Loucy (cell line): ENCODE measurements around the gene BTBD18.

Experiments
- H2AFZ ChIP-seq: fragments of 200-600 bp; sonication (generic); 2 replicates; pipeline ENCODE4 v1.6.0; 2016; ENCODE audit warnings: antibody characterized with exemption, mild to moderate bottlenecking, low read length, moderate library complexity
- H3F3A ChIP-seq: fragments of 200-600 bp; 2 replicates; pipeline ENCODE4 v1.6.0; 2016; ENCODE audit warnings: antibody characterized with exemption, low read depth, mild to moderate bottlenecking
- H3K27me3 ChIP-seq: fragments of 200-600 bp; sonication (generic); 2 replicates; pipeline ENCODE4 v1.6.1; 2014; ENCODE audit warnings: low read length, mild to moderate bottlenecking; ENCODE audit not compliant: insufficient read depth, poor library complexity, severe bottlenecking
- H3K36me3 ChIP-seq: fragments of 200-600 bp; sonication (generic); 2 replicates; pipeline ENCODE4 v1.6.1; 2016; ENCODE audit warnings: low read length; ENCODE audit not compliant: insufficient read depth
- H3K4me1 ChIP-seq: fragments of 200-600 bp; sonication (generic); 2 replicates; pipeline ENCODE4 v1.5.1; 2014; ENCODE audit warnings: low read length, mild to moderate bottlenecking; ENCODE audit not compliant: insufficient read depth, poor library complexity, severe bottlenecking
- H3K4me2 ChIP-seq: fragments of 200-600 bp; sonication (generic); 2 replicates; pipeline ENCODE4 v1.6.0; 2014; ENCODE audit warnings: antibody characterized with exemption, low read length, low read depth, mild to moderate bottlenecking; ENCODE audit not compliant: poor library complexity, severe bottlenecking
- H3K4me3 ChIP-seq: fragments of 200-600 bp; sonication (generic); 2 replicates; pipeline ENCODE4 v1.5.1; 2014; ENCODE audit warnings: low read length, mild to moderate bottlenecking, mixed read lengths; ENCODE audit not compliant: poor library complexity, severe bottlenecking
- H3K79me2 ChIP-seq: fragments of 200-600 bp; sonication (generic); 2 replicates; pipeline ENCODE4 v1.6.1; 2014; ENCODE audit warnings: low read length; ENCODE audit not compliant: insufficient read depth
- H3K9ac ChIP-seq: fragments of 200-600 bp; sonication (generic); 2 replicates; pipeline ENCODE4 v1.6.0; 2014; ENCODE audit warnings: mild to moderate bottlenecking, low read depth, low read length, moderate library complexity; ENCODE audit not compliant: poor library complexity, severe bottlenecking
- H3K9me2 ChIP-seq: fragments of 200-600 bp; sonication (generic); replicated peaks from 2 replicates; pipeline ENCODE4 v1.6.1; 2016; ENCODE audit warnings: low read depth, low read length, mixed read lengths
- H3K9me3 ChIP-seq: fragments of 200-600 bp; sonication (generic); 2 replicates; pipeline ENCODE4 v1.6.1; 2014; ENCODE audit warnings: mild to moderate bottlenecking, antibody characterized with exemption, low read length, low read depth; ENCODE audit not compliant: insufficient read depth
- H4K20me1 ChIP-seq: fragments of 200-600 bp; sonication (generic); 2 replicates; pipeline ENCODE4 v1.6.0; 2014; ENCODE audit warnings: antibody characterized with exemption, low read length, mild to moderate bottlenecking; ENCODE audit not compliant: insufficient read depth, poor library complexity, severe bottlenecking
- CTCF ChIP-seq: fragments of 200-600 bp; sonication (generic); conservative IDR thresholded peaks from 2 replicates; pipeline ENCODE4 v1.5.1; 2014; ENCODE audit warnings: mild to moderate bottlenecking, antibody characterized with exemption, low read length
- EZH2phosphoT487 ChIP-seq: fragments of 200-600 bp; IDR thresholded peaks from 2 replicates; pipeline ENCODE4 v1.6.1; 2018; ENCODE audit warnings: antibody characterized with exemption, mild to moderate bottlenecking, moderate library complexity, borderline replicate concordance

Gene BTBD18

GRCh38 chr11:57703341-57703740 lies 48.3 kb downstream of the BTBD18 start:
- H3K9me3 ChIP-seq, result no peaks in the 10 kb centered on the region
- peaks cover 55% of the 10 kb centered on the region for H3K36me3 ChIP-seq
- H3F3A ChIP-seq, result no peaks in the 10 kb centered on the region
- H3K4me1 ChIP-seq, result no peaks in the 10 kb centered on the region
- no peak overlapping the region for H3K9ac ChIP-seq
- peaks cover 15% of the 10 kb centered on the region; the same call in 1 of the 2 replicates for H3K79me2 ChIP-seq
- no peak overlapping the region for H3K4me3 ChIP-seq
- H3K9me2 ChIP-seq, result no peaks in the 10 kb centered on the region
- H3K4me2 ChIP-seq, result no peak overlapping the region
- no peaks in the 10 kb centered on the region for H3K27me3 ChIP-seq
- no peak overlapping the region for H2AFZ ChIP-seq
- TF ChIP-seq CTCF (no peak), EZH2phosphoT487 (no peak)
- H4K20me1 ChIP-seq, result no peaks in the 10 kb centered on the region

GRCh38 chr11:57700425-57700824 lies 51.2 kb downstream of the BTBD18 start:
- Histone ChIP-seq H4K20me1 (no peaks in the 10 kb centered on the region), H3K4me2 (no peak overlapping the region), H3K4me1 (no peaks in the 10 kb centered on the region), H3K27me3 (no peaks in the 10 kb centered on the region), H3K4me3 (no peak overlapping the region), H3K9me3 (no peaks in the 10 kb centered on the region), H3F3A (no peaks in the 10 kb centered on the region), H3K9me2 (no peaks in the 10 kb centered on the region), H2AFZ (no peak overlapping the region), H3K79me2 (no peaks in the 10 kb centered on the region), H3K9ac (no peak overlapping the region), H3K36me3 (peaks cover 74% of the 10 kb centered on the region)
- no peak for TF ChIP-seq EZH2phosphoT487
- no peak for TF ChIP-seq CTCF

- H3F3A ChIP-seq, result no peaks in the 10 kb centered on the region
- no peak overlapping the region for H3K4me2 ChIP-seq
- H2AFZ ChIP-seq, result no peak overlapping the region
- no peaks in the 10 kb centered on the region for H3K9me3 ChIP-seq
- H3K79me2 ChIP-seq, result no peaks in the 10 kb centered on the region
- H3K9me2 ChIP-seq, result no peaks in the 10 kb centered on the region
- H3K9ac ChIP-seq, result no peak overlapping the region
- H3K27me3 ChIP-seq, result no peaks in the 10 kb centered on the region
- peaks cover 76% of the 10 kb centered on the region for H3K36me3 ChIP-seq
- no peaks in the 10 kb centered on the region for H4K20me1 ChIP-seq
- H3K4me1 ChIP-seq, result no peaks in the 10 kb centered on the region
- no peak overlapping the region for H3K4me3 ChIP-seq
- TF ChIP-seq CTCF (no peak), EZH2phosphoT487 (no peak)
Observed at GRCh38 chr11:57699813-57700212, 51.8 kb downstream of the BTBD18 start.
